Peyer's patch (tissue), 4 donors: ENCODE measurements around the gene ITGA2B. TPM values are rescaled to one million over a fixed set of nuclear protein-coding genes. Genes with fewer than 3 reads are reported as not detected.

Experiments
- DNase-seq, 3 donors: peaks; one replicate each; pipeline ENCODE4 v3.0.0-alpha.2; 2017 to 2019
- H3K27ac ChIP-seq, 4 donors: fragments of 200-600 bp; sonication (generic); one replicate each; pipeline ENCODE4 v1.5.1; 2016 to 2019
- H3K27me3 ChIP-seq, 2 donors: fragments of 200-600 bp; sonication (generic); one replicate each; pipeline ENCODE4 v1.5.1; 2019
- H3K36me3 ChIP-seq, 3 donors: fragments of 200-600 bp; sonication (generic); one replicate each; pipeline ENCODE4 v1.5.1; 2016 to 2019
- H3K4me1 ChIP-seq, 4 donors: fragments of 200-600 bp; sonication (generic); one replicate each; pipeline ENCODE4 v1.5.1; 2016 to 2019
- H3K4me3 ChIP-seq, 4 donors: fragments of 200-600 bp; sonication (generic); 1 replicate in 3 of 4; 2 replicates in 1 of 4; pipeline ENCODE4 v1.5.1; 2016 to 2019; ENCODE audit warnings: mild to moderate bottlenecking in 1 of 4
- H3K9me3 ChIP-seq, 4 donors: fragments of 200-600 bp; sonication (generic); one replicate each; pipeline ENCODE4 v1.5.1; 2016 to 2019; ENCODE audit warnings: mild to moderate bottlenecking in 1 of 4
- CTCF ChIP-seq, 6 experiments: fragments of 450-650 bp in 4 of 6; fragments of 200-600 bp in 2 of 6; sonication (generic) in 1 of 6; IDR thresholded peaks; one replicate each; pipeline ENCODE4 v1.5.1; 2017 to 2019; ENCODE audit warnings: antibody characterized with exemption in 6 of 6, mild to moderate bottlenecking in 3 of 6, moderate library complexity in 1 of 6
- POLR2A ChIP-seq, 2 donors: fragments of 450-650 bp; IDR thresholded peaks; one replicate each; pipeline ENCODE4 v1.5.1; 2017; ENCODE audit warnings: antibody characterized with exemption in 2 of 2, mild to moderate bottlenecking in 2 of 2, moderate library complexity in 2 of 2
- total RNA-seq, 4 donors: library from RNA; depleted of rRNA; stranded (reverse); fragments of >200 nt; gene quantifications; one replicate each; pipeline ENCODE4 v1.1.0, GENCODE V29; 2016

ITGA2B gene
- total RNA-seq, 4 donors from 2014 or later, result 2.5 TPM; not detected in 3

GRCh38 chr17:44362949-44363612 lies 26.4 kb downstream of the ITGA2B start:
- Histone ChIP-seq H3K9me3 (no peaks in the 10 kb centered on the region), H3K27me3 (peaks cover 0 to 12% of the 10 kb centered on the region in 2 donors), H3K4me1 (peaks cover 0 to 12% (median 10%) of the 10 kb centered on the region in 4 donors), H3K36me3 (no peaks in the 10 kb centered on the region), H3K27ac (peak overlapping the region in 1 of 4 donors; percentile 49), H3K4me3 (peak overlapping the region; percentile 50 to 67 (median 64))
- TF ChIP-seq CTCF (IDR thresholded peaks at IDR 0.05) (no peak), POLR2A (IDR thresholded peaks at IDR 0.05) (no peak)
- DNase-seq, result no peak

- Histone ChIP-seq H3K27me3 (peaks cover 0 to 12% of the 10 kb centered on the region in 2 donors), H3K27ac (no peak overlapping the region), H3K36me3 (no peaks in the 10 kb centered on the region), H3K9me3 (no peaks in the 10 kb centered on the region), H3K4me1 (peaks cover 0 to 12% (median 10%) of the 10 kb centered on the region in 4 donors), H3K4me3 (peak overlapping the region in 2 of 4 donors; percentile 66 to 67)
- no peak for DNase-seq
- TF ChIP-seq POLR2A (IDR thresholded peaks at IDR 0.05) (no peak), CTCF (IDR thresholded peaks at IDR 0.05) (no peak)
Observed at GRCh38 chr17:44362459-44362948, 26.9 kb downstream of the ITGA2B start.

GRCh38 chr17:44361292-44362260 lies 27.9 kb downstream of the ITGA2B start:
- Histone ChIP-seq H3K9me3 (no peaks in the 10 kb centered on the region), H3K27ac (no peak overlapping the region), H3K4me3 (no peak overlapping the region), H3K4me1 (peaks cover 0 to 12% (median 10%) of the 10 kb centered on the region in 4 donors), H3K27me3 (peaks cover 0 to 12% of the 10 kb centered on the region in 2 donors), H3K36me3 (no peaks in the 10 kb centered on the region)
- no peak for TF ChIP-seq CTCF (IDR thresholded peaks at IDR 0.05)
- TF ChIP-seq POLR2A (IDR thresholded peaks at IDR 0.05), result no peak
- no peak for DNase-seq

GRCh38 chr17:44360826-44361225 lies 28.6 kb downstream of the ITGA2B start:
- Histone ChIP-seq H3K27me3 (peaks cover 0 to 12% of the 10 kb centered on the region in 2 donors), H3K27ac (no peak overlapping the region), H3K36me3 (no peaks in the 10 kb centered on the region), H3K4me1 (peaks cover 0 to 12% (median 10%) of the 10 kb centered on the region in 4 donors), H3K4me3 (no peak overlapping the region), H3K9me3 (no peaks in the 10 kb centered on the region)
- TF ChIP-seq POLR2A (IDR thresholded peaks at IDR 0.05) (no peak), CTCF (IDR thresholded peaks at IDR 0.05) (no peak)
- no peak for DNase-seq

- TF ChIP-seq CTCF (IDR thresholded peaks at IDR 0.05) (no peak), POLR2A (IDR thresholded peaks at IDR 0.05) (no peak)
- no peak overlapping the region for H3K27ac ChIP-seq
Observed at GRCh38 chr17:44360144-44360533, 29.3 kb downstream of the ITGA2B start.

More at GRCh38 chr17:44360144-44360533, 29.3 kb downstream of the ITGA2B start:
- Histone ChIP-seq H3K27me3 (peaks cover 0 to 12% of the 10 kb centered on the region in 2 donors), H3K36me3 (no peaks in the 10 kb centered on the region), H3K4me1 (peaks cover 0 to 12% (median 10%) of the 10 kb centered on the region in 4 donors), H3K9me3 (no peaks in the 10 kb centered on the region), H3K4me3 (no peak overlapping the region)
- DNase-seq, result no peak
